ENCODE data around the gene ATF4.

DNA sequence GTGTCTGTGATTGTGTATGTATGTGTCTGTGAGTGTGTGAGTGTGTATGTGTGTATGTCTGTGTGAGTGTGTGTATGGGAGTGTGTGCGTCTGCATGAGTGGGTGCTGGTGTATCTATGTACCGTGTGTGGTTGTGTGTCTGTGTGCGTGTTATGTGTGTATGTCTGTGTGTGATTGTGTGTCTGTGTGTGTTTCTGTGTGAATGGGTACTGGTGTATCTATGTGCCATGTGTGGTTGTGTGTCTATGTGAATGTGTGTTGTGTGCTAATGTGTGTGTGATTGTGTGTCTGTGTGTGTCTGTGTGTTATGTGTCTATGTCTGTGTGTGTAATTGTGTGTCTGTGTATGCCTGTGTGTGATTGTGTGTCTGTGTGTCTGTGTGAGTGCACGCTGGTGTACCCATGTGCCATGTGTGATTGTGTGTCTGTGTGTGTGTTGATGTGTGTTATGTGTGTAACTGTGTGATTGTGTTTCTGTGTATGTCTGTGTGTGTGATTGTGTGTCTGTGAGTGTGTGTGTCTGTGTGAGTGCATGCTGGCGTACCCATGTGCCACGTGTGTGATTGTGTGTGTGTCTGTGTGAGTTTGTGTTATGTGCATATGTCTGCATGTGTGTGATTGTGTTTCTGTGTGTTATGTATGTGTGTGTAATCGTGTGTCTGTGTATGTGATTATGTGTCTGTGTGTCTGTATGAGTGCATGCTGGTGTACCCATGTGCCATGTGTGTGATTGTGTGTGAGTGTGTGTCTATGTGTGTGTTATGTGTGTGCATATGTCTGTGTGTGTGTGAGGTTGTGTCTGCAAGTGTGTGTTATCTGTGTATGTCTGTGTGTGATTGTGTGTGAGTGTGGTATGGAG lies 43.4 kb downstream of the ATF4 start:
- TF ChIP-seq, protein P1, sequence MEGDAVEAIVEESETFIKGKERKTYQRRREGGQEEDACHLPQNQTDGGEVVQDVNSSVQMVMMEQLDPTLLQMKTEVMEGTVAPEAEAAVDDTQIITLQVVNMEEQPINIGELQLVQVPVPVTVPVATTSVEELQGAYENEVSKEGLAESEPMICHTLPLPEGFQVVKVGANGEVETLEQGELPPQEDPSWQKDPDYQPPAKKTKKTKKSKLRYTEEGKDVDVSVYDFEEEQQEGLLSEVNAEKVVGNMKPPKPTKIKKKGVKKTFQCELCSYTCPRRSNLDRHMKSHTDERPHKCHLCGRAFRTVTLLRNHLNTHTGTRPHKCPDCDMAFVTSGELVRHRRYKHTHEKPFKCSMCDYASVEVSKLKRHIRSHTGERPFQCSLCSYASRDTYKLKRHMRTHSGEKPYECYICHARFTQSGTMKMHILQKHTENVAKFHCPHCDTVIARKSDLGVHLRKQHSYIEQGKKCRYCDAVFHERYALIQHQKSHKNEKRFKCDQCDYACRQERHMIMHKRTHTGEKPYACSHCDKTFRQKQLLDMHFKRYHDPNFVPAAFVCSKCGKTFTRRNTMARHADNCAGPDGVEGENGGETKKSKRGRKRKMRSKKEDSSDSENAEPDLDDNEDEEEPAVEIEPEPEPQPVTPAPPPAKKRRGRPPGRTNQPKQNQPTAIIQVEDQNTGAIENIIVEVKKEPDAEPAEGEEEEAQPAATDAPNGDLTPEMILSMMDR (IDR thresholded peaks at IDR 0.05; ENCODE audit: control extremely low read depth in 1 of 3, insufficient read depth in 1 of 3, low read depth in 1 of 3, low read length in 3 of 3), result no peak
- no peak for TF ChIP-seq YY1 (IDR thresholded peaks at IDR 0.05; ENCODE audit: low read depth, low read length)
- TF ChIP-seq POLR2AphosphoS5 (IDR thresholded peaks at IDR 0.05; ENCODE audit: low read depth, low read length), result no peak
- no peak for TF ChIP-seq GABPA (IDR thresholded peaks at IDR 0.05; ENCODE audit: borderline replicate concordance, insufficient read depth, low read length)
- no peak for TF ChIP-seq POLR2A (IDR thresholded peaks at IDR 0.05; ENCODE audit: control extremely low read depth in 1 of 2, low read depth in 2 of 2, low read length in 2 of 2)
- no peak for TF ChIP-seq EP300 (IDR thresholded peaks at IDR 0.05; ENCODE audit: borderline replicate concordance in 1 of 2, low read depth in 2 of 2, low read length in 2 of 2)
- no peak for TF ChIP-seq EZH2 (IDR thresholded peaks at IDR 0.05; ENCODE audit: low read depth, low read length, severe bottlenecking)
- TF ChIP-seq RAD21 (IDR thresholded peaks at IDR 0.05 in 1 of 2, conservative IDR thresholded peaks at IDR 0.05 in 1 of 2; ENCODE audit: low read depth in 2 of 2, low read length in 2 of 2), result no peak
- no peak for TF ChIP-seq ZNF274 (IDR thresholded peaks at IDR 0.05; ENCODE audit: borderline replicate concordance, extremely low read depth, low read length)
- no peak for TF ChIP-seq BRCA1 (IDR thresholded peaks at IDR 0.05; ENCODE audit: low read depth, low read length)

All from H1 (cell line).